HG03432 (cell line): ENCODE data around the gene MARK3.
A peak's percentile ranks its signal among the peaks of the same experiment; 100 is the strongest.
"Not testable (repeated sequence)": the region's sequence is repeated elsewhere in the genome, so short reads cannot be mapped to it uniquely, and the experiment has no call there.

Source experiments
- ATAC-seq: cut with Tn5 transposase; IDR thresholded peaks from one replicate; pipeline ENCODE4 v1.9.1; 2021; ENCODE audit warnings: mild to moderate bottlenecking, moderate library complexity; ENCODE audit not compliant: unreplicated experiment

Gene MARK3

DNA sequence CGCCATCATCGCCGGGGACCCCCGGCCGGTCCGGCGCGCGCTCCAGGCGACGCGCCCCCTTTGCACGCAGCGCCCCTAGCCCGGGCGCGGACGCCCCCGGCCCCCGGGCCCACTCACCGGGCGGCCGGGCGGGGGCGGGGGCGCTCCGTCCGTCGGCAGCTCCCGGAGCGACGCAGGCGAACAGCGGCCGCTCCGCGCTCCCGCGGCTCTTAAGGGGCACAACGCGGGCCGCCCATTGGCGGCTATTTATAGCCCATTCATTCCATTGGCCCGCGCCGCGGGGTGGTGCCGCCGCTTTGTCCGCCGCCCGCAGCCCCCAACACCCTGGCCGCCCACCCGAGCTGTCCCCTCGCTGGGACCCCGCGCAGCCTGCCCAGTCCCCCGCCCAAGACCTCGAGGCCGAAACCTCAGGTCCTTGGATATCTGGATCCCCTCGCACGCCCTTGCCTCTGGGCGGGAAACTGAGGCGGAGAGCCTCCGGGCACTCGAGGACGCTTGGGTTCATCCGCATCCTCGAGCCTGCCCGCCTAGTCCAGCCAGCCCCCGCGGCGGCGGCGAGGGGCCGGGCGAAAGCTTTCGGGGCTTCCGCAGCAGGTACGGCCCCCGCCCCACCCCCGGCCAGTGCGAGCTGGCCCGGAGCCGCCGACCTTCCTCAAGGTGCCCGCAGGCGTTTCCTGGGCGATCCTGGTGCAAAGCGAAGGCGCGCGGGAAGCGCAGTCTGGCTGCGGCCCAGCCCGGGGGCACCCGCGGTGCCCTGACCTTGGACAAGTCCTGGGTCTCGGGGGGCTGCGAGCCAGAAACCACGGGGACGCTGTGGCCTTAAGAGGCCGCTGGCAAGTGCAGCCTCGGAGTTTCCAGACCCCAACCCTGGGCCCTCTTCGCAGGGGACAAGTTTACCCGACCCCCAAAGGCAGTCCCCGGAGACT is 137.7 kb downstream of the MARK3 start, which contains the start of gene CKB:
CKB (minus strand) TSS at position 182 of the 926 bp plus-strand sequence. CDS start 337 bp downstream, outside the sequence.
- no peak for ATAC-seq

- ATAC-seq, result no peak
These were observed 138.3 kb downstream of the MARK3 start for GRCh38 chr14:103523575-103523954.

DNA sequence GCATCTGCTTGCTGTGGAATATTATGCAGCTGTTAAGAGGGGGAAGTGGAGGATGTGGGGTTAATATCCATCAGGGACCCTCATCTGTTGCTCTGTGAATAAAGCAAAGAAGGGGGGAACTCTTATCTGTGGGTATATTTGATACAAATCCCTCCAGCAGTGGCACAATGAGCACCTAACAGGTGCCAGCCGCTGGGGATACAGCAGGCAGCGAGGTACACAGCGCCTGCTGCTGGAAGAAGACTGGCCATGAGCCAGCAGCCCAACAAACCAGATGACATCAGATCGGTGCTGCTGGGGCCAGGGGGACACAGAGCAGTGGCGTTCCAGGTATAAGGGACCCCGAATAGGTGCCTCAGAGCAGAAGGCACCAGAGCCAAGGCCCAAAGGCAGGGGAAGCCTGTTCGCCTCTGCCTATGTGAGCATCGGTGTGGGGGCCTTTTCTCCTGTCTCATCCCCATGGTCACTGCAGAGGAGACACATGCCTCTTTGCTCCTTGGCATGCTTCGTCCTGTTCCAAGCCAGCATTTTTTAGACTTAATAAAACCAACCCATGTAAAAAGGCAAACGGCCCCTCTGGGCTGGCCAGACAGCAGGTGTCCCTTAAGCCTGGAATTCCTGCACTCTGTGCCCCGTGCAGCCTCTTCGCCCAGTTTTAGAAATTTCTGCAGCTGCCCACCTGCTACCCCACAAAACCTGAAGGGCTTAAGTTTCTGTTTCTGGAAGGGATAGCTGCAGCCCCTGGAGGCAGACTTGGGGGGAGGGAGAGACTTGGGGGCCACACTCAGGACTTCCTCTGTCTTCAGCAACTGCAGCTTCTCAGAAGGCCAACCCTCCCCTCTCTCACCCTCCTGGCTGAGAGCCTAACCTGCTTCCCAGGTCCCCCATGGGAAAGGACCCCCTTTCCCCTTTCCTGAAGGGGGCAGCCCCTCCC is 139.1 kb downstream of the MARK3 start:
- no peak for ATAC-seq

DNA sequence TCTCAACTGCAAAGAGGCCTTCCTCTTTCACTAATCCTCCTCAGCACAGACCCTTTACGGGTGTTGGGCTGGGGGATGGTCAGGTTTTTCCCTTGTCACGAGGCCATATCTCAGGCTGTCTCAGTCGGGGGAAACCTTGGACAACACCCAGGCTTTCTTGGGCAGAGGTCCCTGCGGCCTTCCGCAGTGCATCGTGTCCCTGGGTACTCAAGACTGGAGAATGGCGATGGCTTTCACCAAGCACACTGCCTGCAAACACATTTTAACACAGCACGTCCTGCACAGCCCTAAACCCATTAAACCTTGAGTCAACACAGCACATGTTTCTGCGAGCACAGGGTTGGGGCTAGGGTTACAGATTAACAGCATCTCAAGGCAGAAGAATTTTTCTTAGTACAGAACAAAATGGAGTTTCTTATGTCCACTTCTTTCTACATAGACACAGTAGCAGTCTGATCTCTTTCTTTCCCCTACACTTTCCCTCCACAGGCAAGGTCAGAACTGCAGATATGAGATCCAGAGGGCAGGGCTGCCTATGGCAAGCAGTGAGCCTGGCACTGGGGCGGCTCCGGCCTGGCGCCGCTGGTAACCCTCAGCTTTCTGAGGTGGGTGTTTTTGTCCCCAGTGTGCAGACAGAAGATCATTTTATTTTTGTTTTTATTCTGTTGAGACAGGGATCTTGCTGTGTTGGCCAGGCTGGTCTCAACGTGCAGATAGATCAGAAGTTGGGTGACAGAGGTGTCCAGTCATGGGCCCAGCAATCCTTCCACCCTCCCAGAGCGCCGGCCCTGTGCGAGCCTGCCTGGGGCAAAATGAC is 140.4 kb downstream of the MARK3 start:
- ATAC-seq, result not testable (repeated sequence)

GRCh38 chr14:103526247-103526913 is 141.2 kb downstream of the MARK3 start:
- ATAC-seq, result no peak

DNA sequence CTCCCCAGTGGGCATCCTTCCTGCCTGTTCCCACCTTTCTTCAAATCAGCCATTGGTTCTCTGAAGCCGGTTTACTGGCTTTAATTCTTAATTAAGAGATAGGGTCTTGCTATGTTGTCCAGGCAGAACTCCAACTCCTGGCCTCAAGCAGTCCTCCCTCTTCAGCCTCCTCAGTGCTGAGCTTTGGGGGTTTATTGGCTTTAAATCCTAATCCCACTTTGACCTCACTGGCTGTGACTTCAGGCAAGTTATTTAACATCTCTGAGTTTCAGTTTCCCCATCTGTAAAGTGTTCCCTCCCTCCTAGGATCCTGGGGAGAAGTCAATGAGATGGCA is 141.7 kb downstream of the MARK3 start:
- no peak for ATAC-seq

DNA sequence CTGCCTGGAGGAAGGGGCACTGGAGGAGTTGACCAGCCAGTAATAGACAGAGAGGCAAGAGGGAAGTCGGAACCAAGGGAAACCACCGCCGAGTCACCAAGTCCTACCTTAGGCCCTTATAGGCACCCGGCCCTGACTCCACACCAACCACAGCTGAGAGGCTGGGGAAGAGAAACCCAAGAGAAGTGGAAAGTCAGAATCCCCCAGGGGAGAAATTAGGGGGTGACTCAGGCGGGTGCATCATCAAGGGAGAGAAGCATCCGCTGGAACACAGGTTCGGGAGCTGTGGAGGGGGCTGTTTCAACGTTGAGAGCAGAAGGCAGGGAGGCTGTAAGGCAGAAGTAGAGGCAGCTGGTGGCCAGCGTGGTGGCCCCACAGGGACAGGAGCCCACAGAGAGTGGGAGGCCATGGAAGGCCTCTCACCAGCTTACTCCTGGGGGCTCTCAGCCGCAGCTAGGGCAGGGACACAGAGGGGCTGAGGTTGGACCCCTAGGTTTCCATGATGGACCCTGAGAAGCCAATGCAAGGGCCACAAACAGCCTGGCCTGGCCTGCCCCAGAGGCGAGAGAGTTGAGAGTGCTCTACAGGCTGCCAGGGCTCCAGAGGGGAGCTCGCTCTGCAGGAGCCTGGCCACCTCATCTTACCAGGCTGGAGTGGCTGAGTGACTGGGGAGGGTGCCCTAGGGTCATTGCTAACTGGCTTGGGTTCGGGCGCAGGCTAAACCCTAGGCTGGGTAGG is 142.4 kb downstream of the MARK3 start:
- ATAC-seq, result peak; percentile 68

DNA sequence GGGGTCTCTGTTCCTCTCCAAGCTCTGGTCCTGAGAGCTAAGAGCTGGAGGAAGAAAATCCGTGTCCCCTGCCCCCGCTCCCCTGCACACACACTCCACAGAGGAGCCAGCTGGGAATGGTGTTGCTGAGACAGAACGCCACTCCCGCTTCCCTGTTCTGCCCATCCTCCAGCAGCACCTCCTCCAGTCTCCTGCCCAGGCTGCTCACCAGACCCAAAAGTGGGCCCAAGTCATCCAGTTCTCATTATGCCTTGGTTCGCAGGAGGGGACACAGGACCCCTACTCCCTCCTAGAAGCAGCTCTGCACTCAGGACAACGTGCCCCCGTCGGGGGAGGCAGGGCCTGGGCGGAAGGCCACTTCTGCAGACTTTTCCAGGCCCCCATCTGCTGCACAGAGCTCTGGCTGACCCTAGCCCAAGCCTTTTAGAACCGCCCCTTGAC is 143.0 kb downstream of the MARK3 start:
- ATAC-seq, result no peak

- peak; percentile 40 for ATAC-seq
These were observed 143.6 kb downstream of the MARK3 start, which contains the start of gene TRMT61A for GRCh38 chr14:103528587-103529382. TSS of gene TRMT61A (plus strand) at chr14:103529196. CDS start at chr14:103529979, 783 bp downstream.

GRCh38 chr14:103529383-103530365 is 144.5 kb downstream of the MARK3 start:
- ATAC-seq, result no peak

- ATAC-seq, result no peak
These were observed 145.2 kb downstream of the MARK3 start for GRCh38 chr14:103530390-103530789.

DNA sequence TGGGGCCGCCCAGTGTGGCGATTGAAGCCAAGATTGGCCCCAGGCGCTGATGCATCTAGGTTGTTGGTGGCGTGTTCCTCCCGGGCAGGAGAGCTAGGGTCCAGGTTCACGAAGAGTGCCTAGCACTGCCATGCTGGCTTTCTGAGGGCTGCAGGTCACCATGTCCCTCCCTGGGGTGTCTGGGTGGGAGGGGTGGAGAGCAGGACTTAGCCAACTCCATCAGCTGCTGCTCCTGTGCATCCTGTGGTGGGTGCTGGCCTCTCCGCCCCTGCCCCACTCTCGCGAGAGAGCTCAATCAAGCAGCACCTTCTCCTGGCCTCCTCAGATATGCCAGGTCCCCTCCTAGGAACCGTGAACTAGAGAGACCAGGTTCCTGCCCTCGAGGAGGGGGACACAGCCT is 145.6 kb downstream of the MARK3 start:
- no peak for ATAC-seq

DNA sequence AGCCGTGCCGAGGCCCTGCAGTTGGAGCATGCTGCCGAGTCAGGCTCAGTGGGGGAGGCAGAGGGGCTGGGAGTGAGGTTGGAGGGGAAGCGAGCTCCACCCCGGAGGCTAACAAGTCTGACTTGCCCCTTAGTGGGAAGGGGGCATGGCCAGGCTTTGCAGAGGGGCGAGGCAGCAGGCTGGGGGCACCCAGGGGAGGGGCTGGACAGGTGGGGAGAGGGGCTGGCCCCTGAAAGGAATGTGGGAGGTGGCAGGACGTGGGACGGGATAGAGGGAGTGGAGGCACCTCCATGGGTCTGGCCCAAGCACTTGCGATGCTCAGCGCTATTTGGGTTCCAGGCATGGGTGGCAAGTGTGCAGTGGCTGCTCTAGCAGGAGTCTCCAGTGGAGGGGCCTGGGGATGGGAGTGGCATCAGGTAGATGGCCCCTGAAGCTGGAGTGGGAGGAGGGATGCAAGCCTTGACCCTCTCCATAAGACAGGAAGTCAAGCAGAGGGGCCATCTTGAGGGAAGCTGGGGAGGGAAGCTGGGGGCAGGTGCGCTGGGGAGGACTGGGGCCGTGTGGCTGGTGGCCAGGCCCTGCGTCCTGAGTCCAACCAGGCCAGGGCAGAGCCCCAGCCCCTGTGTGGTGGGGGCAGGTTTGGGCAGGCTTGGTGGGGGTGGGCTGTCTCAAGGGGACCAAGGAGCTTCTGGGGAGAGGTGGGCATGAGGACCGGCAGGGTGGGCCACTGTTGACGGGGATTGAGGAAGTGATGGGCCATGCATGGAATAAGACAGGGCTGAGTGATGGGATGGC is 146.4 kb downstream of the MARK3 start:
- no peak for ATAC-seq

GRCh38 chr14:103532216-103533136 is 147.3 kb downstream of the MARK3 start:
- no peak for ATAC-seq
